Raji (cell line): ENCODE measurements around the gene NLRP8.

Experiments
- POLR2A ChIP-seq: IDR thresholded peaks from 2 replicates; pipeline ENCODE4 v1.6.1; 2011; ENCODE audit warnings: low read depth, low read length, control low read depth; ENCODE audit not compliant: insufficient read depth

NLRP8 gene

GRCh38 chr19:55959996-55960675 lies 12.5 kb downstream of the NLRP8 start:
- no peak for TF ChIP-seq POLR2A

- TF ChIP-seq POLR2A, result no peak
Measured at GRCh38 chr19:55962186-55962585, 14.6 kb downstream of the NLRP8 start.

DNA sequence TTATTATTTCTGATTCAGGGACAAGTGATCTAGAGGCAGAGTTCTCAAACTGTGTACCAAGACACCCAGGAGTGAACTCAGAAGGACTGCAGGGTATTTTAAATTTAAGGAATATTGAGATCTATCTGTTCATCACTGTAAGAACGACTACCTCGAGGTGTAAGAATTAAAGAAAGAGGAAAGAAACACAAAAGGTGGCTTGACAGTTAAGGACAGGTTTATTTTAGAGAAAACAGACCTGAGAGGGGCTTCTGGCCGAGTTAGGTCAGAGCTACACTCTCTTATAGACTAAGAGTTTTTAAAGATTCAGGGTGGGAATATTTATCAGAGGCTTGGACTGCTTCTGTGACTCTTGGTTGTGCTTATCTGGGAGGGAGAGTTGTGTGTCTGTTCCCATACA lies 26.4 kb downstream of the NLRP8 start:
- no peak for TF ChIP-seq POLR2A

DNA sequence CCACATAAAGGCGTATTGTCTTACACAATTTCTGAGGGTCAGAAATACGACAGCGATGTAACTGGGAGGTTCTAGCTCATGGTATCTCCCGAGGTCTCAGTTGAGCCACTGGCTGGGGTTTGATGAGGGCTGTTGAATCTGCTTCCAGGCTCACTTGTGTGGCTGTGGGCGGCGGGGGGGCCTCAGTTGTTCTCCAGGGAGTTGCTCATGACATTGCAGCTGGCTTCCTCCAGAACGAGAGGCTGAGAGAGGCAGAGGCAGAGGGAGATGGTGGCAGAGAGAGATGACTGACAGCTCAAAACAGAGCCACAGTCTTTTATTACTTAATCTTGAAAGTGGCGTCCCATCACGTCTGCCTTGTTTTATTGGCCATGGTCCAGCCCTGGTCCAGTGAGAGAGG lies 32.8 kb downstream of the NLRP8 start:
- no peak for TF ChIP-seq POLR2A

DNA sequence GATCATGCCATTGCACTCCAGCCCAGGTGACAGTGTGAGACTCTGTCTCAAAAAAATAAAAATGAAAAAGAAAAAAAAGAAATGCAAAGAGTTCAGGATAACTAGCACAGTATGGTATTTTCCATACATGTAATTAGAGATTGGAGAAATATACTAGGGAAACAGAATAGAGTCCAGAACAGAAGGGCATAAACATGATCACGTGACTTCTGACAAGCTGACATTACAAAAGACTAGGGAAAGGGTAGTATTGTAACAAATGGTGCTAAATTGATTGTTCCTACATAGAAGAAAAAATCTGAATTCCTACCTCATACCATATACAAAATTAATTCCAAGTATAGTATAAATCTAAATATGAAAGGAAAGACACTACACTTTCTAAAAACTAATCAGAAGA lies 37.6 kb downstream of the NLRP8 start:
- TF ChIP-seq POLR2A, result no peak

GRCh38 chr19:55986487-55986886 lies 38.9 kb downstream of the NLRP8 start, which contains the start of gene NLRP5:
Gene NLRP5, plus strand, starts transcription at chr19:55986775.
- no peak for TF ChIP-seq POLR2A

GRCh38 chr19:55990831-55991230 lies 43.2 kb downstream of the NLRP8 start:
- no peak for TF ChIP-seq POLR2A

DNA sequence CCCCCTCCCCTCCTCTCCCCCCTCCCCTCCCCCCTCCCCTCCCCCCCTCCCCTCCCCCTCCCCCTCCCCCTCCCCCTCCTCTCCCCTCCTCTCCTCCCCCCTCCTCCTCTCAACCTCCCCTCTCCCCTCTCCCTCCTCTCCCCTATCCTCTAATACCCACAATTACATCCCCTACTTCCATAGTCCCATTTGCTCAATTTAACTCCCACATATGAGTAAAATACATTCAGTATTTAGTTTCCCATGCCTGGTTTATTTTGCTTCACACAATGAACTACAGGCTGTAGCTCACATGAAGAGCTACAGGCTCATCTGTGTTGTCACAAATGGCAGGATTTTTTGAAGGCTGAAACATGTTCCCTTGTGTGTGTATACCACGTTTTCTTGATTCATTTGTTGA lies 45.9 kb downstream of the NLRP8 start:
- no peak for TF ChIP-seq POLR2A

DNA sequence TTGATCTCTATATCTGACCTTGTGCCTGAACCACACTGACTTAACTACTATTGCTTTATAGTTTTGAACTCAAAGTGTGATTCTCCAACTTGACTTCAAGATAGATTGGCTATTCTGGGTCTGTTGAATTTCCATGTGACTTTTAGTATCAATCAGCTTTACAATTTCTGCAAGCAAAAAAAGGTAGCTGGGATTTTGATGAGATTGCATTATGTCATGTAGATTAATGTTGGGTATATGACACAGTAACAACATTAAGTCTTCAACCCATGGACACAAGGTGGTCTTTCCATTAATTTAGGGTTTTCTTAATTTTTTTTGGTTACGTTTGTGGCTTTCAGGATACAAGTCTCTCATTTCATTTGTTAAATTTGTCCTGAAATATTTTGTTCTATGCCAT lies 67.1 kb downstream of the NLRP8 start:
- no peak for TF ChIP-seq POLR2A

DNA sequence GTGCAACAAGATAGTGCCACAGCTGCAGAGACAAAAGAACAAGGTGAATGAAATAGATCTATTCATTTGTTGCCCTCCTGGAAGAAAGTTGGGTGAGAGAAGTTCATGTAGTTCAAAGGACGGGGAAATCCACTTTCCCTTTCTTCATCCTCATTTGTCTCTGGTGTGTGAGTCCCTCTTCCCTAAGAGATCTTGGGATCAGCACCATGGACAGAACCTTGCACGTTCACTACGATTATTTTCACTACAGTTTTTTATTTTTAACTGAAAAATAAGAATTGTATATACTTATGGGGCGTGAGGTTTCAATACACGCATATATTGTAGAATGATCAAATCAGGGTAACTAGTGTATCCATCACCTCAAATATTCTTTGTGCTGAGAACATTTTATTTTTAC lies 68.1 kb downstream of the NLRP8 start:
- TF ChIP-seq POLR2A, result no peak

DNA sequence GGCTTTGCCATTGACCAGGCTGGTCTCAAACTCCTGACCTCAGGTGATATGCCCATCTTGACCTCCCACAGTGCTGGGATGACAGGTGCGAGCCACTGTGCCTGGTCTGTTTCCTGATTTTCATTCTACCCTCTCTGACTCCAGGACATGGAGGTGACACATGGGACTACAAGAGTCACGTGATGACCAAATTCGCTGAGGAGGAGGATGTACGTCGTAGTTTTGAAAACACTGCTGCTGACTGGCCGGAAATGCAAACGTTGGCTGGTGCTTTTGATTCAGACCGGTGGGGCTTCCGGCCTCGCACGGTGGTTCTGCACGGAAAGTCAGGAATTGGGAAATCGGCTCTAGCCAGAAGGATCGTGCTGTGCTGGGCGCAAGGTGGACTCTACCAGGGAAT lies 79.1 kb downstream of the NLRP8 start:
- TF ChIP-seq POLR2A, result no peak
